Femur (tissue), 1 donor: Measurements from ENCODE around the gene VGLL4.
A peak's percentile ranks its signal among the peaks of the same experiment; 100 is the strongest.
"Not testable (repeated sequence)": the region's sequence is repeated elsewhere in the genome, so short reads cannot be mapped to it uniquely, and the experiment has no call there.

Experiments
- DNase-seq: peaks from one replicate; pipeline ENCODE4 v3.0.0-alpha.2; 2017

VGLL4 gene

GRCh38 chr3:11604139-11604892 lies 39.4 kb downstream of the VGLL4 start:
- DNase-seq: peak; percentile 42

- DNase-seq: peak; percentile 76
Measured at GRCh38 chr3:11603628-11604027, 40.1 kb downstream of the VGLL4 start.

GRCh38 chr3:11602886-11603527 lies 40.7 kb downstream of the VGLL4 start:
- DNase-seq: no peak

- no peak for DNase-seq
Measured at GRCh38 chr3:11602239-11602840, 41.4 kb downstream of the VGLL4 start.

GRCh38 chr3:11601446-11602238 lies 42.1 kb downstream of the VGLL4 start:
- DNase-seq: peak; percentile 81

GRCh38 chr3:11600501-11601282 lies 43.0 kb downstream of the VGLL4 start:
- DNase-seq: peak; percentile 84

- DNase-seq: no peak
Measured at GRCh38 chr3:11596387-11596786, 47.3 kb downstream of the VGLL4 start.

- DNase-seq: not testable (repeated sequence)
Measured at GRCh38 chr3:11595024-11595423, 48.7 kb downstream of the VGLL4 start.

GRCh38 chr3:11593318-11594034 lies 50.2 kb downstream of the VGLL4 start:
- DNase-seq: no peak

- peak; percentile 44 for DNase-seq
Measured at GRCh38 chr3:11592445-11593298, 51.0 kb downstream of the VGLL4 start.

- DNase-seq: peak; percentile 60
Measured at GRCh38 chr3:11591391-11592282, 52.1 kb downstream of the VGLL4 start.

- no peak for DNase-seq
Measured at GRCh38 chr3:11591002-11591355, 52.7 kb downstream of the VGLL4 start.

- DNase-seq: no peak
Measured at GRCh38 chr3:11589706-11590105, 54.0 kb downstream of the VGLL4 start.

- no peak for DNase-seq
Measured at GRCh38 chr3:11588755-11589154, 55.0 kb downstream of the VGLL4 start.

GRCh38 chr3:11588338-11588737 lies 55.4 kb downstream of the VGLL4 start:
- no peak for DNase-seq

GRCh38 chr3:11587766-11588165 lies 55.9 kb downstream of the VGLL4 start:
- no peak for DNase-seq

- DNase-seq: no peak
Measured at GRCh38 chr3:11584570-11584969, 59.1 kb downstream of the VGLL4 start.

- DNase-seq: peak; percentile 70
Measured at GRCh38 chr3:11583638-11584046, 60.1 kb downstream of the VGLL4 start.

- DNase-seq: no peak
Measured at GRCh38 chr3:11583235-11583634, 60.5 kb downstream of the VGLL4 start.
